ENCODE results near the gene KCNA2. TPM values are rescaled to one million over a fixed set of nuclear protein-coding genes. Genes with fewer than 3 reads are reported as not detected.
A peak's percentile ranks its signal among the peaks of the same experiment; 100 is the strongest.

KCNA2 gene
- total and polyA plus RNA-seq, 2 of the 4 experiments (the other 2 are of a cell fraction) = not detected

DNA sequence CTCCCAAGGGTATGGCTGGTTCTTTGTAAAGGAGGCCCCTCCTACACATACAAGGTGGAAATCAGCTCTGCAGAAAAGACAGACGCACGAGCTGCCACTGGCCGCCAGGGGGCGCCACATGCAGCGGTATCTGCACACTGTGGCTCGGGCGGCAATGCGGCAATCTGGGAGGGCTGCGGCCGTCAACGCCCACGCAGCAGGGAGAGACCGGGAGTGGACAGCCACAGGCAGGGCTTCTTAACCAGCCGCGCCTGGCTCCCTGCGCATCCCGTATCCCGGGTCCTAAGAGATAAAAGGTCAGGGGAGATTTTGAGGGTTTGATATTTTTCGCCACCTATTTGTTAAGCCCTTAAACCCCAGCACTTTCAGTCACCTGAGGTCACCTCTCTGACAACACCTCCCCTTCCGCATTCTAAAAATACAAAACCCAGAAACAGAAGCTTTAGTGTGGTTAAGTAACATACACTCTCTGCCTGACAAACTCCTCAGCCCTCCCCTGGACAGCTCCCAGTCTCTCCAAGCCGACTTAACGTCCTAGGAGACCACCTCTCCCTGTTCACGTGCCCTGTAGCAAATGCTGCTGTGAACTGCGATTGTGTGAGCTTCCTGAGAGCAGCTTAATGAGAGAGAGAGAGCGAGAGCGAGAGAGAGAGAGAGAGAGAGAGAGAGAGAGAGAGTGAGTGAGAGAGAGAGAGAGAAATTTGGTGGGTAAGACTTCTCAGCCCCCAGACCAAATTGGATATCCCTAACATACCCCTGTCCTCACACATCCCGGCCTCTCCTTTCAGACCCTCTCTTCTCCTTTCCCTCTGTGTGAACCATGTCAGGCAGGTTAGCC lies 13.5 kb upstream of the KCNA2 start:
- no peaks in the 10 kb centered on the region for H4K20me1 ChIP-seq (ENCODE audit: insufficient read depth, low read length)
- H3K9me1 ChIP-seq (ENCODE audit: insufficient read depth, low read length) = no peaks in the 10 kb centered on the region
- H3K4me1 ChIP-seq (ENCODE audit: control insufficient read depth, insufficient read depth, low read length) = no peaks in the 10 kb centered on the region
- ATAC-seq (ENCODE audit: low read depth) (peak; percentile 91), DNase-seq (peak; percentile 59)
- H3K18ac ChIP-seq (ENCODE audit: low read depth, low read length) = no peak overlapping the region
- BruUV-seq (replicated peaks) = no TSS peak
- H3K4me3 ChIP-seq (ENCODE audit: insufficient read depth, low read depth, low read length) = no peak overlapping the region
- no peak overlapping the region for H3K9ac ChIP-seq (ENCODE audit: low read depth, low read length)
- H2BK15ac ChIP-seq (ENCODE audit: low read depth, low read length) = no peak overlapping the region
- no peak overlapping the region for H3K4me2 ChIP-seq (ENCODE audit: low read depth, low read length)
- H3K36me3 ChIP-seq (ENCODE audit: control insufficient read depth, insufficient read depth, low read length) = no peaks in the 10 kb centered on the region
- no peak overlapping the region for H2AK9ac ChIP-seq (replicated peaks; ENCODE audit: low read depth, low read length, poor library complexity)
- in situ Hi-C loops (cut with MboI; ENCODE audit: low sequenced_read_pairs) = no loop called here
- intact Hi-C loops (cut with micrococcal nuclease) = loop anchor here (1.0 kb wide), 1 partner anchor 147 kb away; no protein-coding TSS in a partner anchor
- H2BK20ac ChIP-seq (ENCODE audit: low read depth, low read length) = no peak overlapping the region
- H3K56ac ChIP-seq (ENCODE audit: extremely low read depth, insufficient read depth, low read length) = no peak overlapping the region
- H2BK5ac ChIP-seq (ENCODE audit: low read depth, low read length, poor library complexity, severe bottlenecking) = no peak overlapping the region
- H3K79me1 ChIP-seq (ENCODE audit: low read depth in 1 of 2, low read length in 2 of 2) = no peaks in the 10 kb centered on the region
- H3K27me3 ChIP-seq (ENCODE audit: control insufficient read depth, insufficient read depth, low read length) = peaks cover 19% of the 10 kb centered on the region
- H2BK120ac ChIP-seq (ENCODE audit: low read depth, low read length) = no peak overlapping the region
- H4K91ac ChIP-seq (ENCODE audit: insufficient read depth, low read depth, low read length) = no peak overlapping the region
- POLR2A ChIA-PET (ENCODE audit: unreplicated experiment) = no interaction called here
- dilution Hi-C loops (cut with HindIII; ENCODE audit: low sequenced_read_pairs, unreplicated experiment) = no loop called here
- H3K14ac ChIP-seq (replicated peaks; ENCODE audit: low read depth, low read length) = no peak overlapping the region
- H4K5ac ChIP-seq (ENCODE audit: low read depth, low read length) = no peak overlapping the region
- no peaks in the 10 kb centered on the region for H3K9me3 ChIP-seq (ENCODE audit: control insufficient read depth, insufficient read depth, low read length)
- CTCF ChIA-PET = interaction anchor here (0.5 to 1.4 kb wide), 6 partner anchors 10 to 167 kb away, joined by 3 to 6 read pairs (median 3); partner anchors contain the start of gene KCNA2
- TF ChIP-seq RCOR1 (IDR thresholded peaks at IDR 0.05; ENCODE audit: insufficient replicate concordance, low read length) (no peak), CHD1 (IDR thresholded peaks at IDR 0.05; ENCODE audit: low read depth, low read length) (no peak), MXI1 (IDR thresholded peaks at IDR 0.05; ENCODE audit: borderline replicate concordance, low read depth, low read length) (no peak), FOS (IDR thresholded peaks at IDR 0.05; ENCODE audit: low read depth, low read length) (no peak), SMC3 (IDR thresholded peaks at IDR 0.05; ENCODE audit: low read depth, low read length) (peak; percentile 56), CTCF (conservative IDR thresholded peaks at IDR 0.05; ENCODE audit: low read depth, low read length) (peak; percentile 75), ELK1 (IDR thresholded peaks at IDR 0.05; ENCODE audit: borderline replicate concordance, low read depth, low read length) (no peak), USF2 (IDR thresholded peaks at IDR 0.05; ENCODE audit: low read depth, low read length) (no peak), MAFK (IDR thresholded peaks at IDR 0.05; ENCODE audit: low read depth, low read length) (no peak), RAD21 (IDR thresholded peaks at IDR 0.05; ENCODE audit: low read length) (peak; percentile 54), CEBPB (IDR thresholded peaks at IDR 0.05; ENCODE audit: low read depth, low read length) (no peak), MAZ (IDR thresholded peaks at IDR 0.05; ENCODE audit: borderline replicate concordance, low read depth, low read length) (no peak), BHLHE40 (IDR thresholded peaks at IDR 0.05; ENCODE audit: low read depth, low read length) (no peak)
- no peak overlapping the region for H3K23ac ChIP-seq (ENCODE audit: low read depth, low read length)
- H2AFZ ChIP-seq (replicated peaks; ENCODE audit: low read length, poor library complexity) = peak overlapping the region; percentile 55
- no peak overlapping the region for H3K4ac ChIP-seq (ENCODE audit: low read depth, low read length)
- H3K27ac ChIP-seq (ENCODE audit: insufficient read depth, low read length) = no peak overlapping the region
- no peak overlapping the region for H4K8ac ChIP-seq (ENCODE audit: low read depth in 2 of 2, low read length in 2 of 2)
- WGBS, 2 experiments (ENCODE audit: extremely low coverage in 2 of 2, insufficient read length in 1 of 2) = 20% methylated on average over 3 of the region's 27 CpGs; no CpG with 5 or more reads in 1 of the 2 experiments
- H2AK5ac ChIP-seq (ENCODE audit: low read depth, low read length) = no peak overlapping the region

All from IMR-90 (cell line).